ENCODE data around the gene SEMA3D.

SEMA3D gene

GRCh38 chr7:85162721-85163120 lies 24.1 kb downstream of the SEMA3D start:
- no CpG with 5 or more reads among the region's 4 CpGs for WGBS (ENCODE audit: insufficient coverage, insufficient read length)
- no peaks in the 10 kb centered on the region for H3K36me3 ChIP-seq (ENCODE audit: control insufficient read depth, insufficient read depth, low read length)
- no peaks in the 10 kb centered on the region for H3K4me1 ChIP-seq (ENCODE audit: control insufficient read depth, insufficient read depth, low read length)
- no peak overlapping the region for H3K4me3 ChIP-seq (ENCODE audit: low read length)
- no peaks in the 10 kb centered on the region for H3K27me3 ChIP-seq (ENCODE audit: control insufficient read depth, insufficient read depth, low read length)
- H3K9me3 ChIP-seq (ENCODE audit: control insufficient read depth, insufficient read depth, low read length), result no peaks in the 10 kb centered on the region
- H3K27ac ChIP-seq (ENCODE audit: low read length), result no peak overlapping the region
- DNase-seq (ENCODE audit: low read depth, low spot score), result no peak

GRCh38 chr7:85160223-85160622 lies 26.6 kb downstream of the SEMA3D start:
- no peaks in the 10 kb centered on the region for H3K36me3 ChIP-seq (ENCODE audit: control insufficient read depth, insufficient read depth, low read length)
- WGBS (ENCODE audit: insufficient coverage, insufficient read length), result 100% methylated on average over 1 of the region's 5 CpGs

GRCh38 chr7:85159003-85159402 lies 27.9 kb downstream of the SEMA3D start:
- Histone ChIP-seq H3K36me3 (ENCODE audit: control insufficient read depth, insufficient read depth, low read length) (no peaks in the 10 kb centered on the region), H3K4me1 (ENCODE audit: control insufficient read depth, insufficient read depth, low read length) (no peaks in the 10 kb centered on the region)
- WGBS (ENCODE audit: insufficient coverage, insufficient read length), result no CpG with 5 or more reads among the region's 1 CpG

More at GRCh38 chr7:85160223-85160622, 26.6 kb downstream of the SEMA3D start:
- Histone ChIP-seq H3K27me3 (ENCODE audit: control insufficient read depth, insufficient read depth, low read length) (no peaks in the 10 kb centered on the region), H3K27ac (ENCODE audit: low read length) (no peak overlapping the region), H3K4me1 (ENCODE audit: control insufficient read depth, insufficient read depth, low read length) (no peaks in the 10 kb centered on the region), H3K4me3 (ENCODE audit: low read length) (no peak overlapping the region), H3K9me3 (ENCODE audit: control insufficient read depth, insufficient read depth, low read length) (no peaks in the 10 kb centered on the region)
- no peak for DNase-seq (ENCODE audit: low read depth, low spot score)

GRCh38 chr7:85156661-85157208 lies 30.1 kb downstream of the SEMA3D start:
- Histone ChIP-seq H3K4me3 (ENCODE audit: low read length) (no peak overlapping the region), H3K4me1 (ENCODE audit: control insufficient read depth, insufficient read depth, low read length) (no peaks in the 10 kb centered on the region), H3K27ac (ENCODE audit: low read length) (no peak overlapping the region), H3K9me3 (ENCODE audit: control insufficient read depth, insufficient read depth, low read length) (no peaks in the 10 kb centered on the region), H3K36me3 (ENCODE audit: control insufficient read depth, insufficient read depth, low read length) (no peaks in the 10 kb centered on the region), H3K27me3 (ENCODE audit: control insufficient read depth, insufficient read depth, low read length) (no peaks in the 10 kb centered on the region)
- no peak for DNase-seq (ENCODE audit: low read depth, low spot score)
- WGBS (ENCODE audit: insufficient coverage, insufficient read length), result no CpG with 5 or more reads among the region's 1 CpG

More at GRCh38 chr7:85159003-85159402, 27.9 kb downstream of the SEMA3D start:
- Histone ChIP-seq H3K4me3 (ENCODE audit: low read length) (no peak overlapping the region), H3K27ac (ENCODE audit: low read length) (no peak overlapping the region), H3K27me3 (ENCODE audit: control insufficient read depth, insufficient read depth, low read length) (no peaks in the 10 kb centered on the region), H3K9me3 (ENCODE audit: control insufficient read depth, insufficient read depth, low read length) (no peaks in the 10 kb centered on the region)
- no peak for DNase-seq (ENCODE audit: low read depth, low spot score)

- H3K4me3 ChIP-seq (ENCODE audit: low read length), result no peak overlapping the region
- no peaks in the 10 kb centered on the region for H3K36me3 ChIP-seq (ENCODE audit: control insufficient read depth, insufficient read depth, low read length)
- H3K27ac ChIP-seq (ENCODE audit: low read length), result no peak overlapping the region
- no peak for DNase-seq (ENCODE audit: low read depth, low spot score)
- H3K9me3 ChIP-seq (ENCODE audit: control insufficient read depth, insufficient read depth, low read length), result no peaks in the 10 kb centered on the region
- H3K4me1 ChIP-seq (ENCODE audit: control insufficient read depth, insufficient read depth, low read length), result no peaks in the 10 kb centered on the region
- WGBS (ENCODE audit: insufficient coverage, insufficient read length), result no CpG with 5 or more reads among the region's 3 CpGs
- H3K27me3 ChIP-seq (ENCODE audit: control insufficient read depth, insufficient read depth, low read length), result no peaks in the 10 kb centered on the region
These were observed 32.4 kb downstream of the SEMA3D start for GRCh38 chr7:85154282-85154937.

GRCh38 chr7:85153715-85154114 lies 33.1 kb downstream of the SEMA3D start:
- no peak overlapping the region for H3K4me3 ChIP-seq (ENCODE audit: low read length)
- no peaks in the 10 kb centered on the region for H3K9me3 ChIP-seq (ENCODE audit: control insufficient read depth, insufficient read depth, low read length)
- WGBS (ENCODE audit: insufficient coverage, insufficient read length), result no CpG with 5 or more reads among the region's 1 CpG
- no peaks in the 10 kb centered on the region for H3K27me3 ChIP-seq (ENCODE audit: control insufficient read depth, insufficient read depth, low read length)
- no peak for DNase-seq (ENCODE audit: low read depth, low spot score)
- no peak overlapping the region for H3K27ac ChIP-seq (ENCODE audit: low read length)
- H3K4me1 ChIP-seq (ENCODE audit: control insufficient read depth, insufficient read depth, low read length), result no peaks in the 10 kb centered on the region
- no peaks in the 10 kb centered on the region for H3K36me3 ChIP-seq (ENCODE audit: control insufficient read depth, insufficient read depth, low read length)

- Histone ChIP-seq H3K4me3 (ENCODE audit: low read length) (no peak overlapping the region), H3K27ac (ENCODE audit: low read length) (no peak overlapping the region), H3K27me3 (ENCODE audit: control insufficient read depth, insufficient read depth, low read length) (no peaks in the 10 kb centered on the region), H3K36me3 (ENCODE audit: control insufficient read depth, insufficient read depth, low read length) (no peaks in the 10 kb centered on the region), H3K9me3 (ENCODE audit: control insufficient read depth, insufficient read depth, low read length) (no peaks in the 10 kb centered on the region), H3K4me1 (ENCODE audit: control insufficient read depth, insufficient read depth, low read length) (no peaks in the 10 kb centered on the region)
- no CpG with 5 or more reads among the region's 1 CpG for WGBS (ENCODE audit: insufficient coverage, insufficient read length)
- DNase-seq (ENCODE audit: low read depth, low spot score), result no peak
These were observed 36.2 kb downstream of the SEMA3D start for GRCh38 chr7:85150624-85151023.

GRCh38 chr7:85144771-85145170 lies 42.1 kb downstream of the SEMA3D start:
- Histone ChIP-seq H3K27me3 (ENCODE audit: control insufficient read depth, insufficient read depth, low read length) (no peaks in the 10 kb centered on the region), H3K27ac (ENCODE audit: low read length) (no peak overlapping the region), H3K4me1 (ENCODE audit: control insufficient read depth, insufficient read depth, low read length) (no peaks in the 10 kb centered on the region), H3K9me3 (ENCODE audit: control insufficient read depth, insufficient read depth, low read length) (no peaks in the 10 kb centered on the region), H3K36me3 (ENCODE audit: control insufficient read depth, insufficient read depth, low read length) (no peaks in the 10 kb centered on the region), H3K4me3 (ENCODE audit: low read length) (no peak overlapping the region)
- WGBS (ENCODE audit: insufficient coverage, insufficient read length), result no CpG with 5 or more reads among the region's 1 CpG
- DNase-seq (ENCODE audit: low read depth, low spot score), result no peak

- H3K4me3 ChIP-seq (ENCODE audit: low read length), result no peak overlapping the region
- no peaks in the 10 kb centered on the region for H3K27me3 ChIP-seq (ENCODE audit: control insufficient read depth, insufficient read depth, low read length)
- no peaks in the 10 kb centered on the region for H3K4me1 ChIP-seq (ENCODE audit: control insufficient read depth, insufficient read depth, low read length)
- H3K36me3 ChIP-seq (ENCODE audit: control insufficient read depth, insufficient read depth, low read length), result no peaks in the 10 kb centered on the region
- H3K9me3 ChIP-seq (ENCODE audit: control insufficient read depth, insufficient read depth, low read length), result no peaks in the 10 kb centered on the region
- no peak for DNase-seq (ENCODE audit: low read depth, low spot score)
- 100% methylated on average over 1 of the region's 2 CpGs for WGBS (ENCODE audit: insufficient coverage, insufficient read length)
- no peak overlapping the region for H3K27ac ChIP-seq (ENCODE audit: low read length)
These were observed 50.9 kb downstream of the SEMA3D start for GRCh38 chr7:85135977-85136376.

GRCh38 chr7:85133560-85133959 lies 53.3 kb downstream of the SEMA3D start:
- H3K4me3 ChIP-seq (ENCODE audit: low read length), result no peak overlapping the region
- no peaks in the 10 kb centered on the region for H3K9me3 ChIP-seq (ENCODE audit: control insufficient read depth, insufficient read depth, low read length)
- no CpG with 5 or more reads among the region's 1 CpG for WGBS (ENCODE audit: insufficient coverage, insufficient read length)
- no peaks in the 10 kb centered on the region for H3K36me3 ChIP-seq (ENCODE audit: control insufficient read depth, insufficient read depth, low read length)
- no peaks in the 10 kb centered on the region for H3K27me3 ChIP-seq (ENCODE audit: control insufficient read depth, insufficient read depth, low read length)
- no peak for DNase-seq (ENCODE audit: low read depth, low spot score)
- no peaks in the 10 kb centered on the region for H3K4me1 ChIP-seq (ENCODE audit: control insufficient read depth, insufficient read depth, low read length)
- no peak overlapping the region for H3K27ac ChIP-seq (ENCODE audit: low read length)

- Histone ChIP-seq H3K27me3 (ENCODE audit: control insufficient read depth, insufficient read depth, low read length) (no peaks in the 10 kb centered on the region), H3K9me3 (ENCODE audit: control insufficient read depth, insufficient read depth, low read length) (no peaks in the 10 kb centered on the region), H3K27ac (ENCODE audit: low read length) (no peak overlapping the region), H3K4me3 (ENCODE audit: low read length) (no peak overlapping the region), H3K36me3 (ENCODE audit: control insufficient read depth, insufficient read depth, low read length) (no peaks in the 10 kb centered on the region), H3K4me1 (ENCODE audit: control insufficient read depth, insufficient read depth, low read length) (no peaks in the 10 kb centered on the region)
- no CpG with 5 or more reads among the region's 2 CpGs for WGBS (ENCODE audit: insufficient coverage, insufficient read length)
- no peak for DNase-seq (ENCODE audit: low read depth, low spot score)
These were observed 53.9 kb downstream of the SEMA3D start for GRCh38 chr7:85133006-85133405.
